A549 treated with GW870086 at 1 μM for 4 hours (cell line): ENCODE results near the gene HOXA11. TPM values are rescaled to one million over a fixed set of nuclear protein-coding genes. Genes with fewer than 3 reads are reported as not detected.

Experiments
- total RNA-seq: library from RNA; stranded (reverse); fragments of 200-300 nt; extraction: Qiagen RNA extraction; gene quantifications from 5 replicates; pipeline ENCODE4 v1.2.3, GENCODE V29; 2022; ENCODE audit warnings: low read depth

Gene HOXA11
- total RNA-seq = 0.55 to 0.80 TPM (median 0.70 TPM) in 5 replicates

GRCh38 chr7:27185013-27185853 is at the start of gene HOXA11:
HOXA11 (minus strand) TSS chr7:27185232; CDS start chr7:27185144, 88 bp downstream.

GRCh38 chr7:27199849-27200760 is 15.1 kb upstream of the HOXA11 start, which contains the start of gene HOXA13:
HOXA13 (minus strand) TSS chr7:27200091; CDS start chr7:27200077, 14 bp downstream.

GRCh38 chr7:27173956-27174873 is 10.8 kb downstream of the HOXA11 start, which contains the start of gene HOXA10:
HOXA10 (minus strand) TSS chr7:27174320; CDS start chr7:27174306, 14 bp downstream.

GRCh38 chr7:27165089-27165995 is 19.7 kb downstream of the HOXA11 start, which contains the start of gene HOXA9:
HOXA9 (minus strand) TSS chr7:27165537; CDS start chr7:27165457, 80 bp downstream.

GRCh38 chr7:27156508-27156898 is 28.5 kb downstream of the HOXA11 start, which contains the start of gene HOXA7:
HOXA7 (minus strand) TSS chr7:27156675; CDS start chr7:27156545, 130 bp downstream.

GRCh38 chr7:27151931-27152815 is 32.9 kb downstream of the HOXA11 start, which contains the start of gene HOXA3:
HOXA3 (minus strand) TSS chr7:27152583; CDS start chr7:27110640, 41,943 bp downstream.

GRCh38 chr7:27147199-27148030 is 37.6 kb downstream of the HOXA11 start, which contains the start of gene HOXA6:
HOXA6 (minus strand) TSS chr7:27147774; CDS start chr7:27147749, 25 bp downstream.

GRCh38 chr7:27143023-27143949 is 41.7 kb downstream of the HOXA11 start, which contains the start of gene HOXA5:
HOXA5 (minus strand) TSS chr7:27143681; CDS start chr7:27143607, 74 bp downstream.

Other genes starting within 250 kb of the HOXA11 start
- gene HOXA1, start 89.2 kb downstream of the HOXA11 start, total RNA-seq = 2.2 to 3.9 TPM (median 3.3 TPM) in 5 replicates
- gene HOXA2, start 82.5 kb downstream of the HOXA11 start, total RNA-seq = 0.80 to 0.97 TPM (median 0.86 TPM) in 5 replicates
- gene HOXA4, start 54.5 kb downstream of the HOXA11 start, total RNA-seq = 1.2 to 2.2 TPM (median 1.9 TPM) in 5 replicates
- 3.7 to 5.8 TPM (median 4.7 TPM) in 5 replicates for gene HOXA5, start 41.6 kb downstream of the HOXA11 start, total RNA-seq
- 0.83 to 2.2 TPM (median 1.5 TPM) in 5 replicates for gene HOXA6, start 37.5 kb downstream of the HOXA11 start, total RNA-seq
- 3.4 to 7.7 TPM (median 6.4 TPM) in 5 replicates for gene HOXA3, start 32.6 kb downstream of the HOXA11 start, total RNA-seq
- gene HOXA7, start 28.6 kb downstream of the HOXA11 start, total RNA-seq = 3.7 to 4.8 TPM (median 4.6 TPM) in 5 replicates
- 0.49 to 0.99 TPM (median 0.70 TPM) in 5 replicates for gene HOXA9, start 19.7 kb downstream of the HOXA11 start, total RNA-seq
- gene HOXA10, start 10.9 kb downstream of the HOXA11 start, total RNA-seq = 6.9 to 7.2 TPM (median 7.1 TPM) in 5 replicates
- 1.8 to 2.6 TPM (median 2.2 TPM) in 5 replicates for gene HOXA13, start 14.9 kb upstream of the HOXA11 start, total RNA-seq
- 0.09 to 0.27 TPM (median 0.11 TPM) in 5 replicates for gene EVX1, start 57.6 kb upstream of the HOXA11 start, total RNA-seq